Iris pigment epithelial cell (primary cell): ENCODE measurements around the gene CEACAM16.

Experiments
- DNase-seq: peaks from one replicate; pipeline ENCODE4 v3.0.0-alpha.2; 2011; ENCODE audit warnings: low read depth

The CEACAM16 gene

GRCh38 chr19:44725251-44725650 is 26.3 kb downstream of the CEACAM16 start:
- DNase-seq, result no peak

- DNase-seq, result no peak
Observed at GRCh38 chr19:44725684-44726083, 26.7 kb downstream of the CEACAM16 start.

GRCh38 chr19:44726465-44726864 is 27.5 kb downstream of the CEACAM16 start:
- no peak for DNase-seq

- no peak for DNase-seq
Observed at GRCh38 chr19:44728178-44728577, 29.2 kb downstream of the CEACAM16 start.

GRCh38 chr19:44729516-44730033 is 30.6 kb downstream of the CEACAM16 start:
- DNase-seq, result no peak

- no peak for DNase-seq
Observed at GRCh38 chr19:44731081-44731480, 32.1 kb downstream of the CEACAM16 start.

- DNase-seq, result no peak
Observed at GRCh38 chr19:44731622-44732021, 32.7 kb downstream of the CEACAM16 start.

- no peak for DNase-seq
Observed at GRCh38 chr19:44732235-44733014, 33.5 kb downstream of the CEACAM16 start.

- DNase-seq, result no peak
Observed at GRCh38 chr19:44734357-44734756, 35.4 kb downstream of the CEACAM16 start.

GRCh38 chr19:44735011-44735410 is 36.1 kb downstream of the CEACAM16 start:
- DNase-seq, result no peak

- no peak for DNase-seq
Observed at GRCh38 chr19:44737238-44738071, 38.5 kb downstream of the CEACAM16 start.

- DNase-seq, result no peak
Observed at GRCh38 chr19:44738136-44738535, 39.2 kb downstream of the CEACAM16 start.

- DNase-seq, result no peak
Observed at GRCh38 chr19:44738603-44739558, 39.9 kb downstream of the CEACAM16 start.

- DNase-seq, result no peak
Observed at GRCh38 chr19:44740351-44740824, 41.4 kb downstream of the CEACAM16 start.

- no peak for DNase-seq
Observed at GRCh38 chr19:44741258-44741731, 42.3 kb downstream of the CEACAM16 start.

- DNase-seq, result peak; percentile 100
Observed at GRCh38 chr19:44741841-44742329, 42.9 kb downstream of the CEACAM16 start.

- DNase-seq, result peak; percentile 63
Observed at GRCh38 chr19:44742330-44743061, 43.5 kb downstream of the CEACAM16 start.

GRCh38 chr19:44744871-44745332 is 46.0 kb downstream of the CEACAM16 start:
- peak; percentile 39 for DNase-seq

- peak; percentile 75 for DNase-seq
Observed at GRCh38 chr19:44745341-44745831, 46.4 kb downstream of the CEACAM16 start.

GRCh38 chr19:44745887-44746600 is 47.1 kb downstream of the CEACAM16 start:
- DNase-seq, result no peak
